ENCODE results near the gene TBCK. TPM values are rescaled to one million over a fixed set of nuclear protein-coding genes. Genes with fewer than 3 reads are reported as not detected.
A peak's percentile ranks its signal among the peaks of the same experiment; 100 is the strongest.

TBCK gene
- total and polyA plus RNA-seq, 2 of the 13 experiments (the other 11 are each of a cell fraction or from before 2014, with no cell fraction given): 51.0 to 62.4 TPM

- Histone ChIP-seq H3K9ac (ENCODE audit: insufficient read depth, low read depth, low read length) (no peak overlapping the region), H3K9me3 (ENCODE audit: low read length) (no peaks in the 10 kb centered on the region), H3K4me1 (ENCODE audit: insufficient read depth, low read length) (peaks cover 19% of the 10 kb centered on the region), H3K4me2 (ENCODE audit: low read depth, low read length) (no peak overlapping the region), H3K79me2 (ENCODE audit: insufficient read depth, low read length) (no peaks in the 10 kb centered on the region), H3K4me3 (replicated peaks in 1 of 3; ENCODE audit: insufficient read depth in 1 of 3, low read depth in 2 of 3, low read length in 3 of 3) (no peak overlapping the region), H3K27me3 (ENCODE audit: control insufficient read depth in 1 of 2, insufficient read depth in 2 of 2, low read length in 2 of 2) (no peaks in the 10 kb centered on the region), H3K36me3 (replicated peaks in 1 of 2; ENCODE audit: control insufficient read depth in 1 of 2, insufficient read depth in 2 of 2, low read length in 2 of 2) (peaks cover 0 to 4% of the 10 kb centered on the region in 2 experiments; a peak in 1 of 5 replicates), H2AFZ (ENCODE audit: low read length) (no peak overlapping the region), H4K20me1 (ENCODE audit: insufficient read depth, low read length) (no peaks in the 10 kb centered on the region), H3K27ac (ENCODE audit: extremely low read length, insufficient read depth, low read length) (no peak overlapping the region)
- TF ChIP-seq GTF2F1 (IDR thresholded peaks at IDR 0.05; ENCODE audit: low read length) (no peak), MTA1 (CRISPR knock-in tag; IDR thresholded peaks at IDR 0.05; ENCODE audit: borderline replicate concordance) (no peak), MED8 (CRISPR knock-in tag; IDR thresholded peaks at IDR 0.05; ENCODE audit: insufficient replicate concordance) (no peak)
- 89% methylated on average over 1 of the region's 1 CpG for WGBS (ENCODE audit: low lambda C conversion rate)
- ChIA-PET POLR2A (no interaction called here), CTCF (ENCODE audit: low intra/inter-chr PET ratio, low total read pairs) (no interaction called here)
- intact Hi-C loops (cut with micrococcal nuclease; ENCODE audit: unreplicated experiment) (no loop called here), in situ Hi-C loops (cut with HindIII; ENCODE audit: extremely low pct_ligation_motif_present, low pct_unique_long_range_greater_than_20kb) (no loop called here)
- FAIRE-seq: no peak
- no peak for DNase-seq (ENCODE audit: low spot score)
- no peak for ATAC-seq
- no TSS peak for BruUV-seq (replicated peaks)
These were observed 251.0 kb downstream of the TBCK start for GRCh38 chr4:106065018-106065417.

DNA sequence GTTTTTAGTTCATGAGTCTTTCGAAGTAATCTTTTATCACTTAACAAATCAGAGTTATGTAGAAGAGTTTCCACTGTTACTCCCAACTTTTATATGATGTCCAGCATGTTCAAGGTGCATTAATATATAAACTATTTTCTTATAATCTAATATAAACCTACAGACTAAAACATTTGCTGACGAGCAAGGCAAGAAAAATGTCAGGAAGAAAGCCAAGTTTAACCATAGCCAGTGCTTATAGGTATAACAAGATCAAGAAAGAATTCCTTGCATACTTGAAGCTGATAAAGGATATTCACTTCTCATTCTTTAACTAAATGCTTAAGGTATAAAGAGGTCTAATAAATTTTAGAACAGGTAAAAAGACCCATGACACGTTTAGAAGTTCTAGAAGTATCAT lies 253.0 kb downstream of the TBCK start:
- no peak overlapping the region for H3K9ac ChIP-seq (ENCODE audit: insufficient read depth, low read depth, low read length)
- 89% methylated on average over 3 of the region's 3 CpGs for WGBS (ENCODE audit: low lambda C conversion rate)
- ChIA-PET CTCF (ENCODE audit: low intra/inter-chr PET ratio, low total read pairs) (no interaction called here), POLR2A (no interaction called here)
- TF ChIP-seq, protein P1, sequence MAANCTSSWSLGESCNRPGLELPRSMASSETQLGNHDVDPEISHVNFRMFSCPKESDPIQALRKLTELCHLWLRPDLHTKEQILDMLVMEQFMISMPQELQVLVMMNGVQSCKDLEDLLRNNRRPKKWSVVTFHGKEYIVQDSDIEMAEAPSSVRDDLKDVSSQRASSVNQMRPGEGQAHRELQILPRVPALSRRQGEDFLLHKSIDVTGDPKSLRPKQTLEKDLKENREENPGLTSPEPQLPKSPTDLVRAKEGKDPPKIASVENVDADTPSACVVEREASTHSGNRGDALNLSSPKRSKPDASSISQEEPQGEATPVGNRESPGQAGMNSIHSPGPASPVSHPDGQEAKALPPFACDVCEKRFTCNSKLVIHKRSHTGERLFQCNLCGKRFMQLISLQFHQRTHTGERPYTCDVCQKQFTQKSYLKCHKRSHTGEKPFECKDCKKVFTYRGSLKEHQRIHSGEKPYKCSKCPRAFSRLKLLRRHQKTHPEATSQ (CRISPR knock-in tag; IDR thresholded peaks at IDR 0.05; ENCODE audit: borderline replicate concordance): no peak
- TF ChIP-seq ZNF670 (CRISPR knock-in tag; IDR thresholded peaks at IDR 0.05; ENCODE audit: borderline replicate concordance) (no peak), ZFY (CRISPR knock-in tag; IDR thresholded peaks at IDR 0.05) (no peak), ZNF891 (CRISPR knock-in tag; IDR thresholded peaks at IDR 0.05) (no peak), MYPOP (CRISPR knock-in tag; IDR thresholded peaks at IDR 0.05) (no peak), ATF3 (CRISPR knock-in tag; IDR thresholded peaks at IDR 0.05) (no peak), HOXA9 (CRISPR knock-in tag; IDR thresholded peaks at IDR 0.05; ENCODE audit: borderline replicate concordance) (no peak), ONECUT2 (CRISPR knock-in tag; IDR thresholded peaks at IDR 0.05) (no peak), SRY (CRISPR knock-in tag; IDR thresholded peaks at IDR 0.05) (no peak), ZNF816 (CRISPR knock-in tag; IDR thresholded peaks at IDR 0.05; ENCODE audit: borderline replicate concordance) (no peak)
- intact Hi-C loops (cut with micrococcal nuclease; ENCODE audit: unreplicated experiment) (no loop called here), in situ Hi-C loops (cut with HindIII; ENCODE audit: extremely low pct_ligation_motif_present, low pct_unique_long_range_greater_than_20kb) (no loop called here)
- DNase-seq (ENCODE audit: low spot score) (no peak), FAIRE-seq (no peak), ATAC-seq (no peak)
- no TSS peak for BruUV-seq (replicated peaks)
- no peaks in the 10 kb centered on the region for H3K27me3 ChIP-seq (ENCODE audit: control insufficient read depth in 1 of 2, insufficient read depth in 2 of 2, low read length in 2 of 2)
- H3K9me3 ChIP-seq (ENCODE audit: low read length): no peaks in the 10 kb centered on the region
- no peaks in the 10 kb centered on the region for H3K79me2 ChIP-seq (ENCODE audit: insufficient read depth, low read length)
- no peaks in the 10 kb centered on the region for H4K20me1 ChIP-seq (ENCODE audit: insufficient read depth, low read length)
- H2AFZ ChIP-seq (ENCODE audit: low read length): no peak overlapping the region
- H3K27ac ChIP-seq (ENCODE audit: extremely low read length, insufficient read depth, low read length): peak overlapping the region; percentile 55
- no peak overlapping the region for H3K4me2 ChIP-seq (ENCODE audit: low read depth, low read length)
- no peak overlapping the region for H3K4me3 ChIP-seq (replicated peaks in 1 of 3; ENCODE audit: insufficient read depth in 1 of 3, low read depth in 2 of 3, low read length in 3 of 3)
- H3K4me1 ChIP-seq (ENCODE audit: insufficient read depth, low read length): peaks cover 19% of the 10 kb centered on the region
- H3K36me3 ChIP-seq (replicated peaks in 1 of 2; ENCODE audit: control insufficient read depth in 1 of 2, insufficient read depth in 2 of 2, low read length in 2 of 2): peaks cover 0 to 4% of the 10 kb centered on the region in 2 experiments; a peak in 1 of 5 replicates
